HepG2 (cell line): ENCODE data around the gene TMEM167B. TPM values are rescaled to one million over a fixed set of nuclear protein-coding genes. Genes with fewer than 3 reads are reported as not detected.
A peak's percentile ranks its signal among the peaks of the same experiment; 100 is the strongest.

ENCODE experiments used
- CAMTA2 ChIP-seq: sonication (generic); formaldehyde crosslinking; IDR thresholded peaks from 2 replicates; pipeline ENCODE4 v1.4.0; 2020; ENCODE audit warnings: mild to moderate bottlenecking, missing genetic modification reagents, borderline replicate concordance
- CENPX ChIP-seq: sonication (generic); formaldehyde crosslinking; IDR thresholded peaks from 2 replicates; pipeline ENCODE4 v1.9.0; 2021; ENCODE audit warnings: mild to moderate bottlenecking, missing genetic modification reagents, moderate library complexity
- ETV5 ChIP-seq: IDR thresholded peaks from 2 replicates; pipeline ENCODE4 v1.6.1; 2018; ENCODE audit warnings: missing biosample characterization, missing genetic modification reagents, inconsistent platforms, borderline replicate concordance
- EZH2 ChIP-seq: conservative IDR thresholded peaks from 2 replicates; pipeline ENCODE4 v1.6.1; 2012; ENCODE audit warnings: mild to moderate bottlenecking, low read depth, low read length, moderate library complexity
- HMG20A ChIP-seq: IDR thresholded peaks from 2 replicates; pipeline ENCODE4 v1.6.1; 2016; ENCODE audit warnings: borderline replicate concordance
- IRF2 ChIP-seq: IDR thresholded peaks from 2 replicates; pipeline ENCODE4 v1.6.1; 2018; ENCODE audit warnings: missing genetic modification reagents, missing compliant biosample characterization
- MLLT10 ChIP-seq: sonication (generic); formaldehyde crosslinking; IDR thresholded peaks from 2 replicates; pipeline ENCODE4 v1.4.0; 2020; ENCODE audit warnings: missing genetic modification reagents
- NPAS2 ChIP-seq: sonication (generic); formaldehyde crosslinking; IDR thresholded peaks from 2 replicates; pipeline ENCODE4 v1.8.0; 2022; ENCODE audit warnings: mild to moderate bottlenecking, missing genetic modification reagents, borderline replicate concordance
- RBAK ChIP-seq: sonication (generic); formaldehyde crosslinking; IDR thresholded peaks from 2 replicates; pipeline ENCODE4 v1.5.1; 2020; ENCODE audit warnings: mild to moderate bottlenecking, missing genetic modification reagents
- RFX3 ChIP-seq: IDR thresholded peaks from 2 replicates; pipeline ENCODE4 v1.6.1; 2016; ENCODE audit warnings: missing biosample characterization, missing genetic modification reagents
- SIX4 ChIP-seq: sonication (generic); formaldehyde crosslinking; IDR thresholded peaks from 2 replicates; pipeline ENCODE4 v1.4.0; 2020; ENCODE audit warnings: missing genetic modification reagents
- TOE1 ChIP-seq: sonication (generic); formaldehyde crosslinking; IDR thresholded peaks from 2 replicates; pipeline ENCODE4 v1.4.0; 2020; ENCODE audit warnings: mild to moderate bottlenecking, missing genetic modification reagents
- ZKSCAN1 ChIP-seq: fragments of 150-350 bp; IDR thresholded peaks from 2 replicates; pipeline ENCODE4 v1.6.1; 2014; ENCODE audit warnings: low read length
- ZNF34 ChIP-seq: sonication (generic); formaldehyde crosslinking; IDR thresholded peaks from 2 replicates; pipeline ENCODE4 v1.4.0; 2020; ENCODE audit warnings: mild to moderate bottlenecking, missing genetic modification reagents, borderline replicate concordance
- ZNF44 ChIP-seq: sonication (generic); formaldehyde crosslinking; IDR thresholded peaks from 2 replicates; pipeline ENCODE4 v1.5.1; 2020; ENCODE audit warnings: mild to moderate bottlenecking, missing genetic modification reagents
- ZNF616 ChIP-seq: sonication (generic); formaldehyde crosslinking; IDR thresholded peaks from 2 replicates; pipeline ENCODE4 v1.5.0; 2020; ENCODE audit warnings: low read depth, mild to moderate bottlenecking, missing genetic modification reagents
- ZNF619 ChIP-seq: sonication (generic); formaldehyde crosslinking; IDR thresholded peaks from 2 replicates; pipeline ENCODE4 v1.4.0; 2020; ENCODE audit warnings: mild to moderate bottlenecking, missing genetic modification reagents
- polyA plus RNA-seq, 8 experiments: library from polyadenylated mRNA; depleted of rRNA in 3 of 8; stranded (reverse) in 7 of 8; unstranded in 1 of 8; fragments of >200 nt; fragmentation: Illumina TruSeq in 4 of 8; extraction: Trizol in 4 of 8; gene quantifications; 2 replicates each; pipeline versions ENCODE4 v1.2.1 to v1.2.3, GENCODE V29; 2011 to 2016; ENCODE audit warnings: low read depth in 4 of 8, missing spikeins in 1 of 8, mixed read lengths in 1 of 8; ENCODE audit not compliant: insufficient read depth in 1 of 8
- total RNA-seq, 5 experiments: library from RNA; depleted of rRNA; stranded (reverse); fragments of >200 nt; fragmentation: Illumina TruSeq; extraction: Trizol; gene quantifications; 2 replicates each; pipeline ENCODE4 v1.2.3, GENCODE V29; 2016; ENCODE audit warnings: low read depth in 1 of 5
- TF ChIP-seq, protein P1 (sequence below): sonication (generic); formaldehyde crosslinking; IDR thresholded peaks from 2 replicates; pipeline ENCODE4 v1.4.0; 2020; ENCODE audit warnings: missing genetic modification reagents
- TF ChIP-seq, protein P2 (sequence below): conservative IDR thresholded peaks from 2 replicates; pipeline ENCODE4 v1.6.1; 2018; ENCODE audit warnings: missing genetic modification reagents
- TF ChIP-seq, protein P3 (sequence below): sonication (generic); formaldehyde crosslinking; IDR thresholded peaks from 2 replicates; pipeline ENCODE4 v1.5.1; 2020; ENCODE audit warnings: mild to moderate bottlenecking, moderate library complexity, missing genetic modification reagents
- TF ChIP-seq, protein P4 (sequence below): sonication (generic); formaldehyde crosslinking; IDR thresholded peaks from 2 replicates; pipeline ENCODE4 v1.5.0; 2020; ENCODE audit warnings: mild to moderate bottlenecking, missing genetic modification reagents

TMEM167B gene
- total and polyA plus RNA-seq, 2 of the 13 experiments (the other 11 are each of a cell fraction or from before 2014, with no cell fraction given) = 9.5 to 22.4 TPM

DNA sequence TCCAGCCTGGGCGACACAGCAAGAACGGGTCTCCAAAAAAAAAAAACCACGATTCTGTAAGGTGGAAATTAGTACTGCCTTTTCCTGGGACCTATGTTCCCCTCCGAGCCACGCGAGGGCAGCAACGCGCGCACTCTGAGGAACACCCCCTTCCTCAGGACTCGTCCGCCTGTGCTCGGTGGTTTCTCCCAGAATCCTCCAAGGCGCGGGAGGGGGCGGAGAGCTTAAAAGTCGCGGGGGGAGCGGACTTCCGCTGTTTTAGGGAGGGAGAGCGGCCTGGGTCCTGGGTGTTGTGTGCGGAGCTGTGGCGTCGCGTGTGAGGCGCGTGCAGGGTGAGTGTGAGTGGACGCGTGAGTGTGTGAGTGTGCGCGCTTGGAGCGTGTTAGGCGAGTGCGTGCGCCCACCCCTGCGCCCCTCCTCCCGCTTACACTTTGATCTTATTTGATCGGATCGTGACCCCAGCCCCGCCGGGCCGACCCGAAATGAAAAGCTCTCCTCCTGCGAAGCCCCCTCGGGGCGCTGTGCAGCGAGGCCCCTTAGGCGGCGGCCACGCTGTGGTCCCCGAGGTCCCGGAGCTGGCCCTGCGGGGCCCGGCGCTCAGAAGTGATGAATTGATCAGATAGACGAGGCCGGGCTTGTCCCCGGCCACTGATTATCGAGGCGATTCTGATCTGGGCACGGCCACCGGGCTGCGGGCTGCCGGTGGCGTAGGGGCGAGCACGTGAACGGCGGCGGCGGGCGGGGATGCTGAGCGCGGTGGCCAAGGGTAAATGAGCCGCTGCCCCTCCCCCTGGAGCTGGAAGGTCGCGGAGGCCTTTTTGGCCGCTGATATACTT is 9.6 kb downstream of the TMEM167B start (continued):
- TF ChIP-seq, protein P1, sequence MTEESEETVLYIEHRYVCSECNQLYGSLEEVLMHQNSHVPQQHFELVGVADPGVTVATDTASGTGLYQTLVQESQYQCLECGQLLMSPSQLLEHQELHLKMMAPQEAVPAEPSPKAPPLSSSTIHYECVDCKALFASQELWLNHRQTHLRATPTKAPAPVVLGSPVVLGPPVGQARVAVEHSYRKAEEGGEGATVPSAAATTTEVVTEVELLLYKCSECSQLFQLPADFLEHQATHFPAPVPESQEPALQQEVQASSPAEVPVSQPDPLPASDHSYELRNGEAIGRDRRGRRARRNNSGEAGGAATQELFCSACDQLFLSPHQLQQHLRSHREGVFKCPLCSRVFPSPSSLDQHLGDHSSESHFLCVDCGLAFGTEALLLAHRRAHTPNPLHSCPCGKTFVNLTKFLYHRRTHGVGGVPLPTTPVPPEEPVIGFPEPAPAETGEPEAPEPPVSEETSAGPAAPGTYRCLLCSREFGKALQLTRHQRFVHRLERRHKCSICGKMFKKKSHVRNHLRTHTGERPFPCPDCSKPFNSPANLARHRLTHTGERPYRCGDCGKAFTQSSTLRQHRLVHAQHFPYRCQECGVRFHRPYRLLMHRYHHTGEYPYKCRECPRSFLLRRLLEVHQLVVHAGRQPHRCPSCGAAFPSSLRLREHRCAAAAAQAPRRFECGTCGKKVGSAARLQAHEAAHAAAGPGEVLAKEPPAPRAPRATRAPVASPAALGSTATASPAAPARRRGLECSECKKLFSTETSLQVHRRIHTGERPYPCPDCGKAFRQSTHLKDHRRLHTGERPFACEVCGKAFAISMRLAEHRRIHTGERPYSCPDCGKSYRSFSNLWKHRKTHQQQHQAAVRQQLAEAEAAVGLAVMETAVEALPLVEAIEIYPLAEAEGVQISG (CRISPR knock-in tag) = peak; percentile 100
- no peak for TF ChIP-seq RBAK (CRISPR knock-in tag)
- TF ChIP-seq CAMTA2 (CRISPR knock-in tag) = peak; percentile 85; the same call in 1 of the 2 replicates
- no peak for TF ChIP-seq EZH2
- peak; percentile 94; the same call in 1 of the 2 replicates for TF ChIP-seq ZNF34
- TF ChIP-seq NPAS2 (CRISPR knock-in tag) = no peak
- TF ChIP-seq TOE1 (CRISPR knock-in tag) = peak; percentile 87; the same call in 1 of the 2 replicates
- TF ChIP-seq ETV5 (CRISPR knock-in tag) = peak; percentile 94
- no peak; the same call in 1 of the 2 replicates for TF ChIP-seq SIX4 (CRISPR knock-in tag)
- TF ChIP-seq MLLT10 = no peak
- no peak; the same call in 1 of the 2 replicates for TF ChIP-seq RFX3
- no peak for TF ChIP-seq CENPX (CRISPR knock-in tag)
- TF ChIP-seq HMG20A (CRISPR knock-in tag) = no peak; the same call in 1 of the 2 replicates
- peak; percentile 97 for TF ChIP-seq ZNF616
- peak; percentile 60; the same call in 1 of the 2 replicates for TF ChIP-seq ZNF44 (CRISPR knock-in tag)
- TF ChIP-seq, protein P2, sequence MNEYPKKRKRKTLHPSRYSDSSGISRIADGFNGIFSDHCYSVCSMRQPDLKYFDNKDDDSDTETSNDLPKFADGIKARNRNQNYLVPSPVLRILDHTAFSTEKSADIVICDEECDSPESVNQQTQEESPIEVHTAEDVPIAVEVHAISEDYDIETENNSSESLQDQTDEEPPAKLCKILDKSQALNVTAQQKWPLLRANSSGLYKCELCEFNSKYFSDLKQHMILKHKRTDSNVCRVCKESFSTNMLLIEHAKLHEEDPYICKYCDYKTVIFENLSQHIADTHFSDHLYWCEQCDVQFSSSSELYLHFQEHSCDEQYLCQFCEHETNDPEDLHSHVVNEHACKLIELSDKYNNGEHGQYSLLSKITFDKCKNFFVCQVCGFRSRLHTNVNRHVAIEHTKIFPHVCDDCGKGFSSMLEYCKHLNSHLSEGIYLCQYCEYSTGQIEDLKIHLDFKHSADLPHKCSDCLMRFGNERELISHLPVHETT = peak; percentile 95
- no peak for TF ChIP-seq ZKSCAN1
- TF ChIP-seq IRF2 (CRISPR knock-in tag) = peak; percentile 92; the same call in 1 of the 2 replicates
- TF ChIP-seq ZNF619 = no peak; the same call in 1 of the 2 replicates
- TF ChIP-seq, protein P3, sequence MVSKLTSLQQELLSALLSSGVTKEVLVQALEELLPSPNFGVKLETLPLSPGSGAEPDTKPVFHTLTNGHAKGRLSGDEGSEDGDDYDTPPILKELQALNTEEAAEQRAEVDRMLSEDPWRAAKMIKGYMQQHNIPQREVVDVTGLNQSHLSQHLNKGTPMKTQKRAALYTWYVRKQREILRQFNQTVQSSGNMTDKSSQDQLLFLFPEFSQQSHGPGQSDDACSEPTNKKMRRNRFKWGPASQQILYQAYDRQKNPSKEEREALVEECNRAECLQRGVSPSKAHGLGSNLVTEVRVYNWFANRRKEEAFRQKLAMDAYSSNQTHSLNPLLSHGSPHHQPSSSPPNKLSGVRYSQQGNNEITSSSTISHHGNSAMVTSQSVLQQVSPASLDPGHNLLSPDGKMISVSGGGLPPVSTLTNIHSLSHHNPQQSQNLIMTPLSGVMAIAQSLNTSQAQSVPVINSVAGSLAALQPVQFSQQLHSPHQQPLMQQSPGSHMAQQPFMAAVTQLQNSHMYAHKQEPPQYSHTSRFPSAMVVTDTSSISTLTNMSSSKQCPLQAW (CRISPR knock-in tag) = peak; percentile 88
- TF ChIP-seq, protein P4, sequence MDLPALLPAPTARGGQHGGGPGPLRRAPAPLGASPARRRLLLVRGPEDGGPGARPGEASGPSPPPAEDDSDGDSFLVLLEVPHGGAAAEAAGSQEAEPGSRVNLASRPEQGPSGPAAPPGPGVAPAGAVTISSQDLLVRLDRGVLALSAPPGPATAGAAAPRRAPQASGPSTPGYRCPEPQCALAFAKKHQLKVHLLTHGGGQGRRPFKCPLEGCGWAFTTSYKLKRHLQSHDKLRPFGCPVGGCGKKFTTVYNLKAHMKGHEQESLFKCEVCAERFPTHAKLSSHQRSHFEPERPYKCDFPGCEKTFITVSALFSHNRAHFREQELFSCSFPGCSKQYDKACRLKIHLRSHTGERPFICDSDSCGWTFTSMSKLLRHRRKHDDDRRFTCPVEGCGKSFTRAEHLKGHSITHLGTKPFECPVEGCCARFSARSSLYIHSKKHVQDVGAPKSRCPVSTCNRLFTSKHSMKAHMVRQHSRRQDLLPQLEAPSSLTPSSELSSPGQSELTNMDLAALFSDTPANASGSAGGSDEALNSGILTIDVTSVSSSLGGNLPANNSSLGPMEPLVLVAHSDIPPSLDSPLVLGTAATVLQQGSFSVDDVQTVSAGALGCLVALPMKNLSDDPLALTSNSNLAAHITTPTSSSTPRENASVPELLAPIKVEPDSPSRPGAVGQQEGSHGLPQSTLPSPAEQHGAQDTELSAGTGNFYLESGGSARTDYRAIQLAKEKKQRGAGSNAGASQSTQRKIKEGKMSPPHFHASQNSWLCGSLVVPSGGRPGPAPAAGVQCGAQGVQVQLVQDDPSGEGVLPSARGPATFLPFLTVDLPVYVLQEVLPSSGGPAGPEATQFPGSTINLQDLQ = peak; percentile 76; the same call in 1 of the 2 replicates
